H1 (cell line): ENCODE data around the gene HENMT1. TPM values are rescaled to one million over a fixed set of nuclear protein-coding genes. Genes with fewer than 3 reads are reported as not detected.

Experiments
- CTCF ChIA-PET: fragments of 300-600 bp; sonication (Branson Sonifier 250); formaldehyde crosslinking; loops from one replicate; lab custom pipeline; 2021; ENCODE audit not compliant: partially characterized antibody; lab: Charles Lee
- POLR2A ChIA-PET: fragments of 300-600 bp; sonication (Branson Sonifier 250); formaldehyde crosslinking; loops from one replicate; lab custom pipeline; 2021; ENCODE audit warnings: inconsistent platforms; ENCODE audit not compliant: partially characterized antibody; lab: Charles Lee
- DNase-seq, 2 experiments: peaks; one replicate each; pipeline versions ENCODE4 v3.0.0 to v3.0.0-alpha.2; 2010 to 2022; ENCODE audit warnings: low spot score in 2 of 2, low read depth in 1 of 2, mixed read lengths in 1 of 2
- FAIRE-seq: peaks from 2 replicates; lab custom pipeline; 2011; peaks lifted over from hg19 to GRCh38; lab: Jason Lieb, UNC
- H2AFZ ChIP-seq: 2 replicates; pipeline ENCODE4 v1.8.1; 2012; ENCODE audit warnings: low read length, inconsistent platforms
- H2AK5ac ChIP-seq: 2 replicates; pipeline ENCODE4 v1.6.1; 2013; ENCODE audit warnings: low read depth, low read length
- H2BK120ac ChIP-seq: replicated peaks from 2 replicates; pipeline ENCODE3; 2013; ENCODE audit warnings: low read depth, low read length, inconsistent platforms
- H2BK12ac ChIP-seq: 2 replicates; pipeline ENCODE4 v1.6.1; 2013; ENCODE audit warnings: low read depth, low read length
- H2BK15ac ChIP-seq: 2 replicates; pipeline ENCODE4 v1.6.1; 2013; ENCODE audit warnings: low read length
- H2BK20ac ChIP-seq: 2 replicates; pipeline ENCODE4 v1.6.1; 2013; ENCODE audit warnings: low read length
- H2BK5ac ChIP-seq: 2 replicates; pipeline ENCODE4 v1.6.1; 2013; ENCODE audit warnings: low read depth, low read length
- H3K14ac ChIP-seq: 2 replicates; pipeline ENCODE4 v1.6.1; 2013; ENCODE audit warnings: inconsistent platforms; ENCODE audit not compliant: insufficient read length
- H3K18ac ChIP-seq: 2 replicates; pipeline ENCODE4 v1.6.1; 2013; ENCODE audit warnings: low read length; ENCODE audit errors: extremely low read depth
- H3K23ac ChIP-seq: 2 replicates; pipeline ENCODE4 v1.6.1; 2013; ENCODE audit warnings: inconsistent platforms; ENCODE audit not compliant: insufficient read length
- H3K23me2 ChIP-seq: 2 replicates; pipeline ENCODE4 v1.6.1; 2013; ENCODE audit warnings: low read depth, low read length
- H3K27ac ChIP-seq: 2 replicates; pipeline ENCODE4 v1.6.1; 2011; ENCODE audit warnings: low read depth, low read length, inconsistent platforms
- H3K27me3 ChIP-seq, 4 experiments: replicated peaks in 1 of 4; 1 replicate in 1 of 4; 2 replicates in 3 of 4; pipeline versions ENCODE4 v1.6.1 to v1.8.1; 2011 to 2013; ENCODE audit warnings: low read length in 3 of 4, mild to moderate bottlenecking in 3 of 4, inconsistent platforms in 2 of 4, mixed read lengths in 2 of 4, moderate library complexity in 1 of 4; ENCODE audit not compliant: control insufficient read depth in 3 of 4, insufficient read depth in 3 of 4; ENCODE audit errors: extremely low read depth in 1 of 4
- H3K36me3 ChIP-seq, 4 experiments: 2 replicates each; pipeline versions ENCODE4 v1.6.1 to v1.8.1; 2011 to 2013; ENCODE audit warnings: mild to moderate bottlenecking in 4 of 4, low read length in 3 of 4, moderate library complexity in 2 of 4, control low read depth in 1 of 4, inconsistent platforms in 1 of 4; ENCODE audit not compliant: insufficient read depth in 4 of 4, control insufficient read depth in 2 of 4
- H3K4ac ChIP-seq: replicated peaks from 2 replicates; pipeline ENCODE3; 2013; ENCODE audit warnings: low read length, low read depth, mixed read lengths, inconsistent platforms; ENCODE audit not compliant: insufficient read length
- H3K4me1 ChIP-seq, 4 experiments: replicated peaks in 1 of 4; 1 replicate in 1 of 4; 2 replicates in 3 of 4; pipeline versions ENCODE4 v1.6.1 to v1.8.1; 2011 to 2013; ENCODE audit warnings: low read length in 3 of 4, inconsistent platforms in 2 of 4, mixed read lengths in 1 of 4; ENCODE audit not compliant: insufficient read depth in 4 of 4, control insufficient read depth in 3 of 4
- H3K4me2 ChIP-seq, 2 experiments: 2 replicates each; pipeline versions ENCODE4 v1.6.1 to v1.8.1; 2011 to 2013; ENCODE audit warnings: low read depth in 2 of 2, low read length in 2 of 2, control low read depth in 1 of 2, inconsistent platforms in 1 of 2, mild to moderate bottlenecking in 1 of 2; ENCODE audit not compliant: insufficient read depth in 1 of 2
- H3K4me3 ChIP-seq, 4 experiments: fragments of 200-600, 300-600 bp in 1 of 4; sonication (generic), shearing (Covaris generic), sonication (Bioruptor Twin) in 1 of 4; 2 replicates each; pipeline versions ENCODE4 v1.5.1 to v1.8.1; 2011 to 2016; ENCODE audit warnings: low read length in 4 of 4, low read depth in 3 of 4, control low read depth in 2 of 4, inconsistent platforms in 2 of 4, mild to moderate bottlenecking in 2 of 4, mixed read lengths in 1 of 4, moderate library complexity in 1 of 4; ENCODE audit not compliant: insufficient read depth in 2 of 4; ENCODE audit errors: extremely low read depth in 1 of 4
- H3K56ac ChIP-seq: replicated peaks from 2 replicates; pipeline ENCODE3; 2013; ENCODE audit warnings: low read depth, mild to moderate bottlenecking, mixed read lengths, low read length, inconsistent platforms; ENCODE audit not compliant: insufficient read length
- H3K79me1 ChIP-seq: 2 replicates; pipeline ENCODE4 v1.6.1; 2013; ENCODE audit warnings: low read depth, low read length, control low read depth
- H3K79me2 ChIP-seq, 2 experiments: 2 replicates each; pipeline versions ENCODE4 v1.6.1 to v1.8.1; 2012 to 2013; ENCODE audit warnings: low read length in 2 of 2, mild to moderate bottlenecking in 2 of 2, inconsistent platforms in 1 of 2; ENCODE audit not compliant: insufficient read depth in 2 of 2, control insufficient read depth in 1 of 2
- H3K9ac ChIP-seq, 4 experiments: replicated peaks in 1 of 4; 1 replicate in 1 of 4; 2 replicates in 3 of 4; pipeline versions ENCODE4 v1.6.1 to v1.8.1; 2011 to 2013; ENCODE audit warnings: low read depth in 3 of 4, low read length in 3 of 4, control low read depth in 2 of 4, mild to moderate bottlenecking in 2 of 4, moderate library complexity in 2 of 4, inconsistent platforms in 1 of 4; ENCODE audit errors: extremely low read depth in 1 of 4
- H3K9me3 ChIP-seq, 2 experiments: 2 replicates each; pipeline versions ENCODE4 v1.6.1 to v1.8.1; 2012 to 2013; ENCODE audit warnings: mild to moderate bottlenecking in 2 of 2, moderate library complexity in 2 of 2, control low read depth in 1 of 2, inconsistent platforms in 1 of 2, low read depth in 1 of 2, low read length in 1 of 2, mixed read lengths in 1 of 2; ENCODE audit not compliant: insufficient read depth in 2 of 2
- H4K20me1 ChIP-seq, 2 experiments: replicated peaks in 1 of 2; 2 replicates each; pipeline versions ENCODE3 to v1.8.1; 2011 to 2013; ENCODE audit warnings: inconsistent platforms in 2 of 2, low read length in 2 of 2, mild to moderate bottlenecking in 1 of 2; ENCODE audit not compliant: insufficient read depth in 2 of 2, control insufficient read depth in 1 of 2
- H4K5ac ChIP-seq: 2 replicates; pipeline ENCODE4 v1.6.1; 2013; ENCODE audit warnings: low read length, low read depth, mixed read lengths, inconsistent platforms; ENCODE audit not compliant: insufficient read length
- H4K8ac ChIP-seq: 2 replicates; pipeline ENCODE4 v1.8.0; 2013; ENCODE audit warnings: mild to moderate bottlenecking, moderate library complexity, low read length, inconsistent platforms; ENCODE audit not compliant: insufficient read depth; ENCODE audit errors: extremely low read depth
- H4K91ac ChIP-seq: replicated peaks from 2 replicates; pipeline ENCODE3; 2013; ENCODE audit warnings: low read length, mixed read lengths, inconsistent platforms; ENCODE audit not compliant: insufficient read length
- BCL11A ChIP-seq, 2 experiments: IDR thresholded peaks; one replicate each; pipeline ENCODE4 v1.6.1; 2011; ENCODE audit warnings: low read depth in 2 of 2, low read length in 2 of 2, mild to moderate bottlenecking in 2 of 2
- KDM4A ChIP-seq: IDR thresholded peaks from one replicate; pipeline ENCODE4 v1.7.1; 2012; ENCODE audit warnings: low read depth, mild to moderate bottlenecking, moderate library complexity, low read length, inconsistent platforms; ENCODE audit not compliant: severe bottlenecking
- NRF1 ChIP-seq: IDR thresholded peaks from 2 replicates; pipeline ENCODE4 v1.6.1; 2011; ENCODE audit warnings: mild to moderate bottlenecking, low read depth, low read length, improper control_type of control experiment
- RBBP5 ChIP-seq: IDR thresholded peaks from 2 replicates; pipeline ENCODE4 v1.7.1; 2012; ENCODE audit warnings: low read depth, mild to moderate bottlenecking, inconsistent platforms, low read length, moderate library complexity, borderline replicate concordance
- WGBS, 2 experiments: shearing (Covaris generic) in 1 of 2; methylation state at CpG; one replicate each; pipeline versions ENCODE4 v1.1.6 to v1.1.7; 2013 to 2015; ENCODE audit warnings: low lambda C conversion rate in 2 of 2, mixed read lengths in 2 of 2, inconsistent platforms in 1 of 2, low coverage in 1 of 2, missing lambda C conversion rate in 1 of 2; ENCODE audit not compliant: insufficient replicate concordance in 2 of 2, insufficient coverage in 1 of 2, insufficient read length in 1 of 2; ENCODE audit errors: extremely low coverage in 1 of 2, missing lambda C conversion rate in 1 of 2; 5-methylcytosine and 5-hydroxymethylcytosine counted together
- polyA plus RNA-seq, 7 experiments: library from polyadenylated mRNA; depleted of rRNA in 3 of 7; stranded (reverse) in 5 of 7; unstranded in 2 of 7; fragments of >200 nt in 5 of 7; fragments of 200-250 nt in 2 of 7; gene quantifications; 1 replicate in 5 of 7; 2 replicates in 1 of 7; 4 replicates in 1 of 7; pipeline versions ENCODE4 v1.2.1 to v1.2.3, GENCODE V29; 2011 to 2013; ENCODE audit warnings: missing spikeins in 2 of 7, mixed read lengths in 2 of 7
- total RNA-seq: library from RNA; stranded (reverse); fragmentation: NEBNext Ultra II Directional; extraction: Animal tissue kit (Norgen Biotek cat#: 25700); gene quantifications from 2 replicates; pipeline ENCODE4 v1.2.1, GENCODE V29; 2021

The HENMT1 gene
- total and polyA plus RNA-seq, 2 of the 8 experiments (the other 6 are each of a cell fraction or from before 2014, with no cell fraction given): 2.9 to 5.6 TPM

- H3K4me2 ChIP-seq: no peak overlapping the region
- CTCF ChIA-PET: interaction anchor here (1.4 to 1.6 kb wide), 2 partner anchors 12 to 60 kb away, joined by 3 read pairs; partner anchors contain the start of gene PRPF38B
- no peak overlapping the region for H3K27ac ChIP-seq
- no peak for TF ChIP-seq RBBP5
- TF ChIP-seq BCL11A (IDR thresholded peaks at IDR 0.05; ENCODE audit: low read depth in 2 of 2, low read length in 2 of 2): no peak
- no peak for TF ChIP-seq KDM4A
- TF ChIP-seq NRF1: no peak
These were observed 43.6 kb upstream of the HENMT1 start for GRCh38 chr1:108704496-108704895.

More at GRCh38 chr1:108704496-108704895, 43.6 kb upstream of the HENMT1 start:
- no peak overlapping the region for H3K23ac ChIP-seq
- H3K4ac ChIP-seq: no peak overlapping the region
- no peak overlapping the region for H2BK120ac ChIP-seq
- no peak overlapping the region for H3K14ac ChIP-seq
- no peak overlapping the region for H4K91ac ChIP-seq
- WGBS, 2 experiments: 92% methylated on average over 2 of the region's 2 CpGs; no CpG with 5 or more reads in 1 of the 2 experiments
- H3K79me2 ChIP-seq: no peaks in the 10 kb centered on the region
- no peaks in the 10 kb centered on the region for H3K27me3 ChIP-seq
- H2BK5ac ChIP-seq: no peak overlapping the region
- no peaks in the 10 kb centered on the region for H3K23me2 ChIP-seq
- no peak overlapping the region for H3K56ac ChIP-seq
- H3K9me3 ChIP-seq: no peaks in the 10 kb centered on the region
- H3K9ac ChIP-seq: no peak overlapping the region
- no peak overlapping the region for H3K4me3 ChIP-seq
- no peak overlapping the region for H2BK20ac ChIP-seq
- H3K36me3 ChIP-seq: peaks cover 7 to 24% (median 13%) of the 10 kb centered on the region in 4 experiments
- no peak overlapping the region for H2BK12ac ChIP-seq
- H3K79me1 ChIP-seq: no peaks in the 10 kb centered on the region
- no peak overlapping the region for H2AFZ ChIP-seq
- no peak for FAIRE-seq
- H3K4me1 ChIP-seq: no peaks in the 10 kb centered on the region
- no peak overlapping the region for H2BK15ac ChIP-seq
- H4K5ac ChIP-seq: no peak overlapping the region
- POLR2A ChIA-PET: interaction anchor here (0.9 to 5.4 kb wide), 7 partner anchors 9 to 44 kb away, joined by 3 to 79 read pairs (median 6); partner anchors contain the start of genes HENMT1, PRPF38B and STXBP3
- no peak overlapping the region for H4K8ac ChIP-seq
- H3K18ac ChIP-seq: no peak overlapping the region
- no peak overlapping the region for H2AK5ac ChIP-seq
- DNase-seq: no peak
- no peaks in the 10 kb centered on the region for H4K20me1 ChIP-seq
